Rectal smooth muscle tissue (tissue), 1 donor: ENCODE data around the gene DCBLD2.
A peak's percentile ranks its signal among the peaks of the same experiment; 100 is the strongest.

ENCODE experiments used
- H3K27ac ChIP-seq: one replicate; pipeline ENCODE4 v1.7.0; 2013; ENCODE audit warnings: low read depth, low read length, inconsistent platforms
- H3K27me3 ChIP-seq: one replicate; pipeline ENCODE4 v1.7.0; 2013; ENCODE audit warnings: low read length; ENCODE audit not compliant: control insufficient read depth, insufficient read depth
- H3K36me3 ChIP-seq: one replicate; pipeline ENCODE4 v1.7.0; 2013; ENCODE audit warnings: low read length; ENCODE audit not compliant: control insufficient read depth, insufficient read depth
- H3K4me1 ChIP-seq: one replicate; pipeline ENCODE4 v1.7.0; 2013; ENCODE audit warnings: low read length; ENCODE audit not compliant: control insufficient read depth, insufficient read depth
- H3K4me3 ChIP-seq: one replicate; pipeline ENCODE4 v1.7.0; 2013; ENCODE audit warnings: low read length
- H3K9ac ChIP-seq: one replicate; pipeline ENCODE4 v1.7.0; 2013; ENCODE audit warnings: low read length

DCBLD2 gene

DNA sequence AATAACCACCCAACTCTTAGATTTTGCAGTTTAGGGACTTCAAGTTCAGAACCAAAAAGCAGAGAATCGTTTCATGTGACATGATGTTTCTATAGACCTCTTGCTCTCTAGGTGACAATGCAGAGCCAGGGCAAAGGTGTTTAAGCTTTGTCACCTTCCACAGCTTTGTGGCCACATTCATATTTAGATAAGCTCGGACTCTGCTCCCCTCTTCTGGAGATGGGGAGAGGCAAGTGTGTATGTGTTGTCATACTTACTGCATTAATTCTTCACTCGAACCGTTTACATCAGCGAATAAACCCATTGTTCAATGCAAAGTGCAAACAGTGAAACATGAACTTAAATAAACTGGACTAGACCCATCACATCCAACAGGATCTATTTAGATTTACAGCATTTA lies 105.2 kb downstream of the DCBLD2 start:
- Histone ChIP-seq H3K27me3 (no peaks in the 10 kb centered on the region), H3K36me3 (peaks cover 2% of the 10 kb centered on the region), H3K4me3 (no peak overlapping the region), H3K9ac (no peak overlapping the region), H3K4me1 (no peaks in the 10 kb centered on the region), H3K27ac (no peak overlapping the region)

DNA sequence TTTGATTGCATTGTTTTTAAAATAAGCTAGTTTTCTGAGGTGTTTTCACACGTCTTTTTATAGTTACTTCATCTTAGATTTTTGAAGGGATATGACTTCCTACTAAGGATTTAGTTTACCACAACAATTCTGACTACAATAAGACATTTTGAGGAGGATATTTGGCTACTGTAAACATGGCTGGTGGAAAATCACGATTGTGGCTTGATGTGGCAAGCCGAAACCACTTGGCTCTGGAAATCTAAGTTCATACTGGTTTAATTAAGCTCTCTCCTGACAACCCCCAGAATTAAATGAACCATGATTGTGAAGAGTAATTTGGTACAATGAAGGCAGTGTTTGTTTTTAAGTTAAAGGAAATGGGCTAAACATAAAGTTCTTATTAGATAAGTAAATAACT lies 107.5 kb downstream of the DCBLD2 start:
- Histone ChIP-seq H3K36me3 (peaks cover 2% of the 10 kb centered on the region), H3K27ac (no peak overlapping the region), H3K4me1 (no peaks in the 10 kb centered on the region), H3K4me3 (no peak overlapping the region), H3K27me3 (no peaks in the 10 kb centered on the region), H3K9ac (no peak overlapping the region)

- Histone ChIP-seq H3K4me1 (no peaks in the 10 kb centered on the region), H3K9ac (no peak overlapping the region), H3K27me3 (no peaks in the 10 kb centered on the region), H3K4me3 (no peak overlapping the region), H3K27ac (no peak overlapping the region), H3K36me3 (peaks cover 2% of the 10 kb centered on the region)
Measured at GRCh38 chr3:98791341-98792325, 109.9 kb downstream of the DCBLD2 start.

GRCh38 chr3:98788651-98789050 lies 112.8 kb downstream of the DCBLD2 start:
- Histone ChIP-seq H3K4me3 (no peak overlapping the region), H3K9ac (no peak overlapping the region), H3K27ac (no peak overlapping the region), H3K4me1 (no peaks in the 10 kb centered on the region), H3K27me3 (no peaks in the 10 kb centered on the region), H3K36me3 (no peaks in the 10 kb centered on the region)

DNA sequence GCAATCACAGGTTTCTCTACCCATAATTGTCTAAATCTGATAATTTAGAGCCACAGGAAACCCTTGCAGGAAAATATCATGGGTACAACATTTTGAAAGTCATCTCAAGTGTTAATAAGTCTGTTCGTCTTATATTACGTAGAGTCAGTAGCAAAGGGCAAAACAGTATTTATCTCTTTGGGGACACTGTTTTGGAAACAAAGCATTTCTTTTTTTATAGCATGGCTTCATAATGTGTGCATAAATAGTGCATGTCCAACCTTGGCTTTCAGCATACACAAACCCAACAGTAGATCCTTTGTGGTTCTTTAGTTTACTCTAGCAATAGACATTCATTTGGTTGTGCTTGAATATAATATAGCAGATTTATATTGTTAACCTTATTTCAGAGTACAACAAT lies 114.3 kb downstream of the DCBLD2 start:
- Histone ChIP-seq H3K36me3 (no peaks in the 10 kb centered on the region), H3K4me3 (no peak overlapping the region), H3K27me3 (no peaks in the 10 kb centered on the region), H3K4me1 (no peaks in the 10 kb centered on the region), H3K9ac (no peak overlapping the region), H3K27ac (no peak overlapping the region)

- Histone ChIP-seq H3K4me3 (no peak overlapping the region), H3K9ac (no peak overlapping the region), H3K36me3 (no peaks in the 10 kb centered on the region), H3K27me3 (no peaks in the 10 kb centered on the region), H3K27ac (no peak overlapping the region), H3K4me1 (no peaks in the 10 kb centered on the region)
Measured at GRCh38 chr3:98786364-98787006, 115.0 kb downstream of the DCBLD2 start.

GRCh38 chr3:98784666-98785600 lies 116.6 kb downstream of the DCBLD2 start:
- no peak overlapping the region for H3K4me3 ChIP-seq
- H3K27ac ChIP-seq: no peak overlapping the region
- no peaks in the 10 kb centered on the region for H3K4me1 ChIP-seq
- H3K36me3 ChIP-seq: no peaks in the 10 kb centered on the region
- H3K9ac ChIP-seq: no peak overlapping the region
- H3K27me3 ChIP-seq: no peaks in the 10 kb centered on the region

DNA sequence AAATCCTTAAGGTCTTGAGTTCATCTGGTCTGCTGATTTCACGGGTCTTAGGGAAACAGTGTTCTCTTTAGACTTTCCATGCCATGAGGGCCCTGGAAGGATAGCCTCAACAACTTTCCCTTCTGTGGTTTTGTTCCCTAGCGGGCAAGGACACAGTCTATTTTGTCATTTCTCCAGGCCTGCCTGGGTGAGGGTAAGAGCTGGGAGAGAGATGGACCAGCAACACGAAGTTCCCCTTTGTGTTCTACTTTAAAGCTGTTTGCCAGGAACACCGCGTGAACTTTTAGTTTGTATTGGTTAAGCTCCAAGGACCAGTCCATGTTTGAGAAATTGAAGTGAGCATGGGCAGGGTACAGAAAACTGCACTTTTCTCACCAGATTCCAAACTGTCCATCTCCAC lies 117.5 kb downstream of the DCBLD2 start:
- H3K27me3 ChIP-seq: no peaks in the 10 kb centered on the region
- no peak overlapping the region for H3K9ac ChIP-seq
- no peaks in the 10 kb centered on the region for H3K4me1 ChIP-seq
- no peak overlapping the region for H3K27ac ChIP-seq
- H3K4me3 ChIP-seq: no peak overlapping the region
- H3K36me3 ChIP-seq: no peaks in the 10 kb centered on the region

DNA sequence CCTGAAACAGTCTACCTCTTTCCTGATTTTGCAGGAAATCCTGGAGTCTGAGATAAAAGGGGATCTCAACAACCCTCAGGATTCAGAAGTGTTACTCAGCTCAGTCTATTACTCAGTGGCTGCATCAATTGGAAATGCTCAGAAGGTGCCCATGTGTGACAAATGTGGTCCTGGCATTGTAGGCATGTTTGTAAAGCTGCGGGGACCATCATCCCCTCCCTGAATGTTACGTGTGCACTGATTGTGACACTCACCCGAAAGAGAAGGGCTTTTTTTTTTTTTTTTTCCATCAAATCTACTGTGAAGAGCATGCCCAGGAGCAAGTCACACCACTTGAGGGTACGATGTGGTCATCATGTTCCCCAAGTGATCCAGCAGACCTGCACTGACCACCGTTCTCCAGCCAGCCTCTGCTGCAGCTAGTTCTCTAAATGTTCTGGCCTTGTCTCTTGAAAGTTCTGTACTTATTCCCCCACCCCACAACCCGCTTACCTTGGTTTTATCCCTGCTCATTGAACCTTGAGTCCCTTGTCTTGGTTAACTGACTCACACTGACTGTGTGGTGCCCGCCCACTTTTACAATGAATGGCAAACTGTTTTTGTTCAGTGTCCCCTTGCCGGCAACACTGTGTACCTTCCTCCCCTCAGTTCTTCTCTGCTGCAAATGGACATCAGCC lies 118.5 kb downstream of the DCBLD2 start:
- H3K27ac ChIP-seq: no peak overlapping the region
- no peak overlapping the region for H3K9ac ChIP-seq
- no peak overlapping the region for H3K4me3 ChIP-seq
- H3K4me1 ChIP-seq: no peaks in the 10 kb centered on the region
- H3K27me3 ChIP-seq: no peaks in the 10 kb centered on the region
- no peaks in the 10 kb centered on the region for H3K36me3 ChIP-seq

DNA sequence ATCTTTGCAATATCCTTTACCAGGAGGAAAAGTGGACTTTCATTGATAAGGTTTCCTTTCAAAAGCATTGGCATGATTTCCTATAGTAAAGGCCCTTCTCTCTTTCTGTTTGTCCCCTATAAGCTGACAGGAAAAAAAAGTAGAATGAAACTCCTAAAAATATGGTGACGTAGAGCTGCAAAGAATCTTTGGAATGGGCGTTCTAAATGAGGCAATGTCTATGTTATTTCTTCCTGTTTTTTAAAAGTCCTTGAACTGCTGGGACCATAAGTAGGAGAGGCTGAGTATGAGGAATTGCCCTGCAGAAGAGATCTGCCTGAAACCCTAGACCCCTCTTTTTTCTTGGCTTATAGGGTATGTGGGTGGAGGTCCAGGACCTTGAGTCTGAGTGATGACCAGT lies 121.2 kb downstream of the DCBLD2 start:
- no peak overlapping the region for H3K4me3 ChIP-seq
- no peak overlapping the region for H3K9ac ChIP-seq
- peak overlapping the region; percentile 53 for H3K27ac ChIP-seq
- H3K36me3 ChIP-seq: no peaks in the 10 kb centered on the region
- H3K4me1 ChIP-seq: no peaks in the 10 kb centered on the region
- no peaks in the 10 kb centered on the region for H3K27me3 ChIP-seq

DNA sequence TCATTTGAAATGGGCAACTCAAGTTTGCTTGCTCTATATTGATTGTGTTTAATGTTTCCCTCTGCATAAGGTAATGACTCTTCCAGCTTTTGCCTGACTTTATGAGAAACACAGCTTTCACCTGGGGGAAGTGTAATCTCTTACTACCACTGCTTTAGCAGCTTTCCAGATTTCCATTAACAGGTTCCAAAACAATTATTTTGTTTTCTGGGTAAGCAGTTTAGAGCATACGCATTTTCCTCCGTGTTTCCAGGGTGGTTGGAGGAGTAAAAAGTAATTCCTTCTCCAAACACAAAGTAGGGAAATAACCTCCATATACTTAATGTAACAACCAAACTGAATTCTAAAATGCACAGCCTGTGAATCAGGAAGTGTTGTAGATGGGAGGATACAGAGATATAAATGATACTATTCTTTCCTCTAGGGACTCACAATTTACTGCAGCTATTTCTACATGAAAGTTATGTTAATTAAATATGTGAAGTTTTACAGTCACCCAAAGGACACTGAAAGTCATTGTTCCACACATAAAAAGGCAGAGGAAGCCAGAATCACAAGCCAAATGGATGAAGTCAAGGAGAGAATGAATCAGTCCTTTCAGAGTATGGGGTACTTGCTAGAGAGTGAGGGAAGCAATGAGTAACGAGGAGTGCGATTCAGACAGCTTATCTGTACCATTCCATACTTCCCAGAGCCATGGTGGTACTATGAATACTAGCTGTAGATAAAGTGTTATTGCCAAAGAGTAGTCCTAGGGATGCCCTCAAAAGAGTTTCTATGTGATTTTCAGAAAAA lies 121.8 kb downstream of the DCBLD2 start:
- no peaks in the 10 kb centered on the region for H3K4me1 ChIP-seq
- no peak overlapping the region for H3K4me3 ChIP-seq
- H3K36me3 ChIP-seq: no peaks in the 10 kb centered on the region
- no peaks in the 10 kb centered on the region for H3K27me3 ChIP-seq
- peak overlapping the region; percentile 53 for H3K27ac ChIP-seq
- H3K9ac ChIP-seq: no peak overlapping the region
